Breast epithelium (tissue), 4 donors: ENCODE data around the gene RBM26. TPM values are rescaled to one million over a fixed set of nuclear protein-coding genes. Genes with fewer than 3 reads are reported as not detected.

Experiments
- DNase-seq, 2 donors: peaks; one replicate each; pipeline ENCODE4 v3.0.0-alpha.2; 2019; ENCODE audit warnings: low spot score in 2 of 2
- H3K27ac ChIP-seq, 2 donors: fragments of 200-600 bp; sonication (generic) in 1 of 2; one replicate each; pipeline ENCODE4 v1.5.1; 2016 to 2019; ENCODE audit warnings: mild to moderate bottlenecking in 1 of 2
- H3K27me3 ChIP-seq, 2 donors: fragments of 200-600 bp; sonication (generic) in 1 of 2; one replicate each; pipeline versions ENCODE4 v1.5.1 to v1.6.0; 2017 to 2019; ENCODE audit warnings: control low read depth in 1 of 2, mild to moderate bottlenecking in 1 of 2
- H3K36me3 ChIP-seq: fragments of 200-600 bp; one replicate; pipeline ENCODE4 v1.5.1; 2019
- H3K4me1 ChIP-seq, 2 donors: fragments of 200-600 bp; sonication (generic); one replicate each; pipeline ENCODE4 v1.5.1; 2016 to 2019; ENCODE audit warnings: control low read depth in 1 of 2
- H3K4me3 ChIP-seq, 3 donors: fragments of 200-600 bp; sonication (generic); 1 replicate in 2 of 3; 2 replicates in 1 of 3; pipeline ENCODE4 v1.5.1; 2016 to 2019; ENCODE audit warnings: mild to moderate bottlenecking in 3 of 3, moderate library complexity in 2 of 3
- H3K9me3 ChIP-seq, 2 donors: fragments of 200-600 bp; sonication (generic) in 1 of 2; one replicate each; pipeline ENCODE4 v1.5.1; 2016 to 2019; ENCODE audit warnings: control low read depth in 1 of 2
- CTCF ChIP-seq, 3 donors: fragments of 450-650 bp; IDR thresholded peaks; one replicate each; pipeline ENCODE4 v1.5.1; 2016 to 2017; ENCODE audit warnings: antibody characterized with exemption in 3 of 3, mild to moderate bottlenecking in 3 of 3, moderate library complexity in 3 of 3
- POLR2A ChIP-seq: fragments of 450-650 bp; IDR thresholded peaks from one replicate; pipeline ENCODE4 v1.6.1; 2016; ENCODE audit warnings: antibody characterized with exemption, mild to moderate bottlenecking, moderate library complexity
- POLR2AphosphoS5 ChIP-seq, 3 donors: sonication (generic); formaldehyde crosslinking; IDR thresholded peaks; one replicate each; pipeline ENCODE4 v1.6.1; 2017; ENCODE audit warnings: antibody characterized with exemption in 3 of 3
- intact Hi-C: fragments of 100-400 bp; cut with DNase I; formaldehyde crosslinking; loops from one replicate; pipeline ENCODE4 v1.15.1; 2023; ENCODE audit warnings: low total_unique reads
- total RNA-seq, 3 donors: library from RNA; depleted of rRNA; stranded (reverse); fragments of >200 nt; gene quantifications; one replicate each; pipeline ENCODE4 v1.1.0, GENCODE V29; 2016

The RBM26 gene
- total RNA-seq, 3 donors from 2014 or later, result 31.7 to 70.1 (median 43.6) TPM

GRCh38 chr13:79450110-79450509, 44.1 kb upstream of the RBM26 start:
- Histone ChIP-seq H3K27ac (no peak overlapping the region), H3K4me1 (no peaks in the 10 kb centered on the region), H3K4me3 (no peak overlapping the region), H3K36me3 (no peaks in the 10 kb centered on the region), H3K27me3 (peaks cover 0 to 4% of the 10 kb centered on the region in 2 donors), H3K9me3 (no peaks in the 10 kb centered on the region)
- intact Hi-C loops, result no loop called here
- TF ChIP-seq CTCF (IDR thresholded peaks at IDR 0.05), result no peak
- TF ChIP-seq POLR2AphosphoS5 (IDR thresholded peaks at IDR 0.05), result no peak
- TF ChIP-seq POLR2A, result no peak
- DNase-seq, result no peak

GRCh38 chr13:79448413-79448812, 42.4 kb upstream of the RBM26 start:
- intact Hi-C loops, result no loop called here
- no peaks in the 10 kb centered on the region for H3K4me1 ChIP-seq
- TF ChIP-seq POLR2AphosphoS5 (IDR thresholded peaks at IDR 0.05) (no peak), CTCF (IDR thresholded peaks at IDR 0.05) (no peak), POLR2A (no peak)

GRCh38 chr13:79447741-79448140, 41.7 kb upstream of the RBM26 start:
- Histone ChIP-seq H3K4me1 (no peaks in the 10 kb centered on the region), H3K36me3 (no peaks in the 10 kb centered on the region), H3K9me3 (no peaks in the 10 kb centered on the region), H3K27ac (no peak overlapping the region), H3K4me3 (no peak overlapping the region), H3K27me3 (no peaks in the 10 kb centered on the region)
- no peak for DNase-seq
- intact Hi-C loops, result no loop called here
- no peak for TF ChIP-seq POLR2AphosphoS5 (IDR thresholded peaks at IDR 0.05)
- no peak for TF ChIP-seq CTCF (IDR thresholded peaks at IDR 0.05)
- no peak for TF ChIP-seq POLR2A

More at GRCh38 chr13:79448413-79448812, 42.4 kb upstream of the RBM26 start:
- Histone ChIP-seq H3K36me3 (no peaks in the 10 kb centered on the region), H3K4me3 (no peak overlapping the region), H3K9me3 (no peaks in the 10 kb centered on the region), H3K27ac (no peak overlapping the region), H3K27me3 (no peaks in the 10 kb centered on the region)
- no peak for DNase-seq

GRCh38 chr13:79447141-79447540, 41.1 kb upstream of the RBM26 start:
- H3K4me3 ChIP-seq, result no peak overlapping the region
- intact Hi-C loops, result no loop called here
- no peaks in the 10 kb centered on the region for H3K27me3 ChIP-seq
- H3K27ac ChIP-seq, result no peak overlapping the region
- no peaks in the 10 kb centered on the region for H3K9me3 ChIP-seq
- no peak for DNase-seq
- TF ChIP-seq CTCF (IDR thresholded peaks at IDR 0.05), result no peak
- no peak for TF ChIP-seq POLR2AphosphoS5 (IDR thresholded peaks at IDR 0.05)
- TF ChIP-seq POLR2A, result no peak
- H3K4me1 ChIP-seq, result no peaks in the 10 kb centered on the region
- no peaks in the 10 kb centered on the region for H3K36me3 ChIP-seq

- Histone ChIP-seq H3K9me3 (no peaks in the 10 kb centered on the region), H3K36me3 (no peaks in the 10 kb centered on the region)
- intact Hi-C loops, result no loop called here
These were observed 40.1 kb upstream of the RBM26 start for GRCh38 chr13:79445968-79446645.

More at GRCh38 chr13:79445968-79446645, 40.1 kb upstream of the RBM26 start:
- Histone ChIP-seq H3K4me1 (no peaks in the 10 kb centered on the region), H3K27ac (no peak overlapping the region), H3K4me3 (no peak overlapping the region), H3K27me3 (no peaks in the 10 kb centered on the region)
- DNase-seq, result no peak
- no peak for TF ChIP-seq POLR2A
- no peak for TF ChIP-seq POLR2AphosphoS5 (IDR thresholded peaks at IDR 0.05)
- TF ChIP-seq CTCF (IDR thresholded peaks at IDR 0.05), result no peak
